Sigmoid colon (tissue), 7 donors: Measurements from ENCODE around the gene KIAA1210. TPM values are rescaled to one million over a fixed set of nuclear protein-coding genes. Genes with fewer than 3 reads are reported as not detected.

Source experiments
- DNase-seq: peaks from one replicate; pipeline ENCODE4 v3.0.0-alpha.2; 2019
- H3K27ac ChIP-seq, 4 donors: fragments of 200-600 bp; sonication (generic); one replicate each; pipeline ENCODE4 v1.5.1; 2016 to 2019; ENCODE audit warnings: mild to moderate bottlenecking in 1 of 4
- H3K27me3 ChIP-seq, 3 donors: fragments of 200-600 bp; sonication (generic); one replicate each; pipeline ENCODE4 v1.5.1; 2019; ENCODE audit warnings: mild to moderate bottlenecking in 1 of 3
- H3K36me3 ChIP-seq, 4 donors: fragments of 200-600 bp; sonication (generic); one replicate each; pipeline ENCODE4 v1.5.1; 2016 to 2019
- H3K4me1 ChIP-seq, 4 donors: fragments of 200-600 bp; sonication (generic); one replicate each; pipeline ENCODE4 v1.5.1; 2017 to 2019
- H3K4me3 ChIP-seq, 4 donors: fragments of 200-600 bp; sonication (generic); one replicate each; pipeline ENCODE4 v1.5.1; 2017 to 2019; ENCODE audit warnings: mild to moderate bottlenecking in 2 of 4, moderate library complexity in 1 of 4
- H3K9me3 ChIP-seq, 4 donors: fragments of 200-600 bp in 3 of 4; sonication (generic) in 3 of 4; one replicate each; pipeline versions ENCODE4 v1.5.1 to v1.6.1; 2013 to 2019
- CTCF ChIP-seq, 4 experiments: fragments of 450-650 bp in 3 of 4; fragments of 200-600 bp in 1 of 4; IDR thresholded peaks; one replicate each; pipeline ENCODE4 v1.5.1; 2016 to 2019; ENCODE audit warnings: antibody characterized with exemption in 4 of 4, mild to moderate bottlenecking in 3 of 4, moderate library complexity in 2 of 4
- EP300 ChIP-seq, 4 donors: sonication (generic); formaldehyde crosslinking; IDR thresholded peaks; one replicate each; pipeline ENCODE4 v1.6.1; 2017; ENCODE audit warnings: antibody characterized with exemption in 4 of 4
- POLR2A ChIP-seq, 2 donors: fragments of 450-650 bp; IDR thresholded peaks; one replicate each; pipeline ENCODE4 v1.6.1; 2016; ENCODE audit warnings: antibody characterized with exemption in 2 of 2, mild to moderate bottlenecking in 2 of 2, moderate library complexity in 2 of 2
- POLR2AphosphoS5 ChIP-seq, 4 donors: sonication (generic); formaldehyde crosslinking; IDR thresholded peaks; one replicate each; pipeline ENCODE4 v1.6.1; 2017; ENCODE audit warnings: antibody characterized with exemption in 4 of 4
- WGBS, 2 donors: extraction: QIAGEN DNeasy Blood & Tissue Kit; methylation state at CpG; one replicate each; pipeline ENCODE4 v1.1.7; 2013; 5-methylcytosine and 5-hydroxymethylcytosine counted together
- intact Hi-C: fragments of 100-400 bp; cut with DNase I; formaldehyde crosslinking; loops from one replicate; pipeline ENCODE4 v1.15.1; 2023
- polyA plus RNA-seq, 3 donors: library from polyadenylated mRNA; stranded (reverse); fragments of 200-250 nt; gene quantifications; one replicate each; pipeline ENCODE4 v1.2.3, GENCODE V29; 2013
- total RNA-seq, 4 donors: library from RNA; depleted of rRNA; stranded (reverse); fragments of >200 nt; gene quantifications; one replicate each; pipeline ENCODE4 v1.1.0, GENCODE V29; 2016
- donor health status: healthy with polysubstance abuse.
- donor health status: Bipolar disorder and iron deficiency.
- donor health status: healthy.

Gene KIAA1210
- total and polyA plus RNA-seq, 7 donors, result not detected

GRCh38 chrX:119130911-119131310 lies 3.3 kb upstream of the KIAA1210 start:
- H3K27ac ChIP-seq, result no peak overlapping the region
- H3K27me3 ChIP-seq, result no peaks in the 10 kb centered on the region
- intact Hi-C loops, result no loop called here
- WGBS, 2 donors, result 80 to 86% methylated on average over 2 of the region's 2 CpGs
- H3K4me1 ChIP-seq, result no peaks in the 10 kb centered on the region
- H3K36me3 ChIP-seq, result no peaks in the 10 kb centered on the region
- H3K9me3 ChIP-seq, result no peaks in the 10 kb centered on the region
- H3K4me3 ChIP-seq, result no peak overlapping the region
- TF ChIP-seq POLR2A (IDR thresholded peaks at IDR 0.05) (no peak), EP300 (IDR thresholded peaks at IDR 0.05) (no peak), CTCF (IDR thresholded peaks at IDR 0.05) (no peak), POLR2AphosphoS5 (IDR thresholded peaks at IDR 0.05) (no peak)
- DNase-seq, result no peak

- TF ChIP-seq POLR2AphosphoS5 (IDR thresholded peaks at IDR 0.05) (no peak), POLR2A (IDR thresholded peaks at IDR 0.05) (no peak), EP300 (IDR thresholded peaks at IDR 0.05) (no peak), CTCF (IDR thresholded peaks at IDR 0.05) (no peak)
- Histone ChIP-seq H3K27ac (no peak overlapping the region), H3K4me3 (no peak overlapping the region), H3K4me1 (no peaks in the 10 kb centered on the region), H3K27me3 (no peaks in the 10 kb centered on the region), H3K9me3 (no peaks in the 10 kb centered on the region), H3K36me3 (no peaks in the 10 kb centered on the region)
- no peak for DNase-seq
- intact Hi-C loops, result no loop called here
- WGBS, 2 donors, result 89 to 100% methylated on average over 1 of the region's 1 CpG
These were observed 6.3 kb downstream of the KIAA1210 start for GRCh38 chrX:119121341-119121740.

- H3K27me3 ChIP-seq, result no peaks in the 10 kb centered on the region
- no peak overlapping the region for H3K27ac ChIP-seq
- H3K9me3 ChIP-seq, result no peaks in the 10 kb centered on the region
- H3K36me3 ChIP-seq, result no peaks in the 10 kb centered on the region
- no peaks in the 10 kb centered on the region for H3K4me1 ChIP-seq
- no peak for TF ChIP-seq EP300 (IDR thresholded peaks at IDR 0.05)
- peak; percentile 23 to 63 (median 46) for TF ChIP-seq CTCF (IDR thresholded peaks at IDR 0.05)
- intact Hi-C loops, result loop anchor here (2.0 to 5.0 kb wide), 2 partner anchors 98 to 148 kb away; no protein-coding TSS in a partner anchor
- WGBS, 2 donors, result 12 to 15% methylated on average over 6 of the region's 6 CpGs
- no peak for DNase-seq
- H3K4me3 ChIP-seq, result no peak overlapping the region
These were observed 8.7 kb downstream of the KIAA1210 start for GRCh38 chrX:119118780-119119395.

- intact Hi-C loops, result no loop called here
- TF ChIP-seq CTCF (IDR thresholded peaks at IDR 0.05), result no peak
- TF ChIP-seq POLR2AphosphoS5 (IDR thresholded peaks at IDR 0.05), result no peak
- TF ChIP-seq POLR2A (IDR thresholded peaks at IDR 0.05), result no peak
- no peaks in the 10 kb centered on the region for H3K36me3 ChIP-seq
These were observed 20.4 kb downstream of the KIAA1210 start for GRCh38 chrX:119107206-119107605.

GRCh38 chrX:119105826-119106225 lies 21.8 kb downstream of the KIAA1210 start:
- DNase-seq, result no peak
- H3K9me3 ChIP-seq, result no peaks in the 10 kb centered on the region
- intact Hi-C loops, result no loop called here
- no peaks in the 10 kb centered on the region for H3K27me3 ChIP-seq
- no peak overlapping the region for H3K27ac ChIP-seq
- H3K4me1 ChIP-seq, result no peaks in the 10 kb centered on the region
- H3K4me3 ChIP-seq, result no peak overlapping the region
- TF ChIP-seq POLR2AphosphoS5 (IDR thresholded peaks at IDR 0.05) (no peak), EP300 (IDR thresholded peaks at IDR 0.05) (no peak), CTCF (IDR thresholded peaks at IDR 0.05) (no peak), POLR2A (IDR thresholded peaks at IDR 0.05) (no peak)
- H3K36me3 ChIP-seq, result no peaks in the 10 kb centered on the region

More at GRCh38 chrX:119107206-119107605, 20.4 kb downstream of the KIAA1210 start:
- no peaks in the 10 kb centered on the region for H3K9me3 ChIP-seq
- no peak overlapping the region for H3K27ac ChIP-seq
- DNase-seq, result no peak
- H3K4me1 ChIP-seq, result no peaks in the 10 kb centered on the region
- no peaks in the 10 kb centered on the region for H3K27me3 ChIP-seq
- H3K4me3 ChIP-seq, result no peak overlapping the region
